Measurements from ENCODE around the gene GPHN.

DNA sequence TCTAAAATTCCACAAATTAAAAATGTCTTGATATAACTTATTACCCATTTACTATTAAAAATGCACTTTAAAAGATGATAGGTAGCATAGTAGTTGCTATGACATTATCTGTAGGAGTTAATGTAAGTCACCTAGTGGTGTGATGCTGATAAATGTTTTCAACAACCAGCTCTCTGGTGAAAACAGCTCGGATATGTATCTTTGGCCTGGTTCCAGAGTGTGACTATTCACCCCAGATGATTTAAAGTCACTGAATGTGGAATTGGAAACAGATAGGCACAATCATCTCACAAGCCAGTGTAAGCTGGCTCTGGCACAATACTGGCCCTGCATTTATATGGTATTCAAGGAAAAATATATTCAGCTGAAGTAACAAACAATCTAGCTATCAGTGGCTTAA lies 31.0 kb upstream of the GPHN start:
- no peak for TF ChIP-seq POLR2A (IDR thresholded peaks at IDR 0.05; ENCODE audit: low read depth, low read length)
- TF ChIP-seq CEBPB (IDR thresholded peaks at IDR 0.05; ENCODE audit: low read depth, low read length): no peak
- TF ChIP-seq CTCF (conservative IDR thresholded peaks at IDR 0.05; ENCODE audit: low read depth, low read length): no peak
- no peak for TF ChIP-seq CHD1 (IDR thresholded peaks at IDR 0.05; ENCODE audit: low read depth, low read length)
- TF ChIP-seq, protein P1, sequence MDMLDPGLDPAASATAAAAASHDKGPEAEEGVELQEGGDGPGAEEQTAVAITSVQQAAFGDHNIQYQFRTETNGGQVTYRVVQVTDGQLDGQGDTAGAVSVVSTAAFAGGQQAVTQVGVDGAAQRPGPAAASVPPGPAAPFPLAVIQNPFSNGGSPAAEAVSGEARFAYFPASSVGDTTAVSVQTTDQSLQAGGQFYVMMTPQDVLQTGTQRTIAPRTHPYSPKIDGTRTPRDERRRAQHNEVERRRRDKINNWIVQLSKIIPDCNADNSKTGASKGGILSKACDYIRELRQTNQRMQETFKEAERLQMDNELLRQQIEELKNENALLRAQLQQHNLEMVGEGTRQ (IDR thresholded peaks at IDR 0.05; ENCODE audit: low read depth, low read length): no peak
- TF ChIP-seq SMC3 (IDR thresholded peaks at IDR 0.05; ENCODE audit: low read depth, low read length): no peak
- TF ChIP-seq RAD21 (IDR thresholded peaks at IDR 0.05; ENCODE audit: low read length): no peak
- no peak for TF ChIP-seq RFX5 (IDR thresholded peaks at IDR 0.05; ENCODE audit: low read depth, low read length)
- no peak for TF ChIP-seq BHLHE40 (IDR thresholded peaks at IDR 0.05; ENCODE audit: low read depth, low read length)
